Esophagus squamous epithelium (tissue), 5 donors: ENCODE measurements around the gene PRDM5. TPM values are rescaled to one million over a fixed set of nuclear protein-coding genes. Genes with fewer than 3 reads are reported as not detected.

Experiments used
- DNase-seq: peaks from one replicate; lab custom pipeline; 2025; lab: John Stamatoyannopoulos, UW
- H3K27ac ChIP-seq, 4 donors: fragments of 200-600 bp; sonication (generic); one replicate each; pipeline ENCODE4 v1.5.1; 2016 to 2019; ENCODE audit warnings: mild to moderate bottlenecking in 1 of 4
- H3K27me3 ChIP-seq, 4 donors: fragments of 200-600 bp; sonication (generic); 1 replicate in 3 of 4; 2 replicates in 1 of 4; pipeline versions ENCODE4 v1.5.1 to v1.6.0; 2017 to 2021; ENCODE audit warnings: antibody characterized with exemption in 1 of 4
- H3K36me3 ChIP-seq, 3 donors: fragments of 200-600 bp; sonication (generic); one replicate each; pipeline ENCODE4 v1.5.1; 2016 to 2019
- H3K4me1 ChIP-seq, 3 donors: fragments of 200-600 bp; sonication (generic); one replicate each; pipeline ENCODE4 v1.5.1; 2017 to 2019
- H3K4me3 ChIP-seq, 4 donors: fragments of 200-600 bp; sonication (generic); 1 replicate in 3 of 4; 2 replicates in 1 of 4; pipeline ENCODE4 v1.5.1; 2016 to 2019; ENCODE audit warnings: mild to moderate bottlenecking in 2 of 4, moderate library complexity in 1 of 4
- H3K9me3 ChIP-seq, 3 donors: fragments of 200-600 bp; sonication (generic); one replicate each; pipeline ENCODE4 v1.5.1; 2016 to 2019
- CTCF ChIP-seq, 6 experiments: fragments of 450-650 bp in 4 of 6; fragments of 200-600 bp in 2 of 6; sonication (generic) in 2 of 6; IDR thresholded peaks; one replicate each; pipeline ENCODE4 v1.5.1; 2016 to 2019; ENCODE audit warnings: antibody characterized with exemption in 6 of 6, mild to moderate bottlenecking in 4 of 6, moderate library complexity in 4 of 6
- POLR2A ChIP-seq, 4 donors: fragments of 450-650 bp; IDR thresholded peaks; one replicate each; pipeline ENCODE4 v1.6.1; 2017; ENCODE audit warnings: antibody characterized with exemption in 4 of 4, mild to moderate bottlenecking in 4 of 4, moderate library complexity in 3 of 4
- WGBS, 2 donors: methylation state at CpG; one replicate each; pipeline ENCODE4 v1.1.5; 2018; 5-methylcytosine and 5-hydroxymethylcytosine counted together
- intact Hi-C: fragments of 100-400 bp; cut with DNase I; formaldehyde crosslinking; loops from one replicate; pipeline ENCODE4 v1.15.0; 2022
- total RNA-seq, 4 donors: library from RNA; depleted of rRNA; stranded (reverse); fragments of >200 nt; gene quantifications; one replicate each; pipeline ENCODE4 v1.1.0, GENCODE V29; 2016
- donor health status: DM: yes; HTN: yes; CAD: no.

PRDM5 gene
- total RNA-seq, 4 donors from 2014 or later, result 3.3 to 16.8 (median 6.2) TPM

GRCh38 chr4:120724656-120725055 lies 197.9 kb downstream of the PRDM5 start:
- intact Hi-C loops, result no loop called here
- Histone ChIP-seq H3K4me3 (no peak overlapping the region), H3K9me3 (no peaks in the 10 kb centered on the region), H3K27ac (no peak overlapping the region), H3K36me3 (no peaks in the 10 kb centered on the region), H3K27me3 (no peaks in the 10 kb centered on the region), H3K4me1 (no peaks in the 10 kb centered on the region)
- no peak for DNase-seq
- TF ChIP-seq CTCF (IDR thresholded peaks at IDR 0.05), result no peak
- no peak for TF ChIP-seq POLR2A (IDR thresholded peaks at IDR 0.05)
- 44 to 68% methylated on average over 2 of the region's 2 CpGs for WGBS, 2 donors

- Histone ChIP-seq H3K4me3 (no peak overlapping the region), H3K4me1 (no peaks in the 10 kb centered on the region), H3K27me3 (no peaks in the 10 kb centered on the region), H3K27ac (no peak overlapping the region), H3K9me3 (no peaks in the 10 kb centered on the region), H3K36me3 (no peaks in the 10 kb centered on the region)
- intact Hi-C loops, result no loop called here
- 92 to 95% methylated on average over 2 of the region's 2 CpGs for WGBS, 2 donors
- no peak for DNase-seq
- no peak for TF ChIP-seq POLR2A (IDR thresholded peaks at IDR 0.05)
- TF ChIP-seq CTCF (IDR thresholded peaks at IDR 0.05), result no peak
Measured at GRCh38 chr4:120723986-120724385, 198.5 kb downstream of the PRDM5 start.

- H3K4me1 ChIP-seq, result no peaks in the 10 kb centered on the region
- TF ChIP-seq CTCF (IDR thresholded peaks at IDR 0.05) (no peak), POLR2A (IDR thresholded peaks at IDR 0.05) (no peak)
- intact Hi-C loops, result no loop called here
- H3K27me3 ChIP-seq, result no peaks in the 10 kb centered on the region
- no peak overlapping the region for H3K4me3 ChIP-seq
- no peaks in the 10 kb centered on the region for H3K36me3 ChIP-seq
- WGBS, 2 donors, result 75 to 84% methylated on average over 3 of the region's 3 CpGs
- no peak overlapping the region for H3K27ac ChIP-seq
- no peak for DNase-seq
- H3K9me3 ChIP-seq, result no peaks in the 10 kb centered on the region
Measured at GRCh38 chr4:120723105-120723504, 199.4 kb downstream of the PRDM5 start.

- DNase-seq, result no peak
- WGBS, 2 donors, result 92 to 95% methylated on average over 6 to 7 of the region's 7 CpGs
- no peaks in the 10 kb centered on the region for H3K9me3 ChIP-seq
- intact Hi-C loops, result no loop called here
- no peak for TF ChIP-seq POLR2A (IDR thresholded peaks at IDR 0.05)
- no peak for TF ChIP-seq CTCF (IDR thresholded peaks at IDR 0.05)
- H3K36me3 ChIP-seq, result no peaks in the 10 kb centered on the region
- no peak overlapping the region for H3K4me3 ChIP-seq
- H3K4me1 ChIP-seq, result no peaks in the 10 kb centered on the region
- H3K27me3 ChIP-seq, result no peaks in the 10 kb centered on the region
- no peak overlapping the region for H3K27ac ChIP-seq
Measured at GRCh38 chr4:120722655-120723054, 199.9 kb downstream of the PRDM5 start.

GRCh38 chr4:120720354-120720934 lies 202.1 kb downstream of the PRDM5 start:
- Histone ChIP-seq H3K4me3 (no peak overlapping the region), H3K9me3 (no peaks in the 10 kb centered on the region), H3K36me3 (no peaks in the 10 kb centered on the region), H3K4me1 (no peaks in the 10 kb centered on the region), H3K27me3 (no peaks in the 10 kb centered on the region), H3K27ac (no peak overlapping the region)
- DNase-seq, result no peak
- TF ChIP-seq CTCF (IDR thresholded peaks at IDR 0.05) (no peak), POLR2A (IDR thresholded peaks at IDR 0.05) (no peak)
- intact Hi-C loops, result no loop called here
- WGBS, 2 donors, result 64 to 86% methylated on average over 5 of the region's 5 CpGs
